ENCODE data around the gene SPON2. TPM values are rescaled to one million over a fixed set of nuclear protein-coding genes. Genes with fewer than 3 reads are reported as not detected.
A peak's percentile ranks its signal among the peaks of the same experiment; 100 is the strongest.

Gene SPON2
- total RNA-seq, 1 donor from 2014 or later, result 52.0 TPM

DNA sequence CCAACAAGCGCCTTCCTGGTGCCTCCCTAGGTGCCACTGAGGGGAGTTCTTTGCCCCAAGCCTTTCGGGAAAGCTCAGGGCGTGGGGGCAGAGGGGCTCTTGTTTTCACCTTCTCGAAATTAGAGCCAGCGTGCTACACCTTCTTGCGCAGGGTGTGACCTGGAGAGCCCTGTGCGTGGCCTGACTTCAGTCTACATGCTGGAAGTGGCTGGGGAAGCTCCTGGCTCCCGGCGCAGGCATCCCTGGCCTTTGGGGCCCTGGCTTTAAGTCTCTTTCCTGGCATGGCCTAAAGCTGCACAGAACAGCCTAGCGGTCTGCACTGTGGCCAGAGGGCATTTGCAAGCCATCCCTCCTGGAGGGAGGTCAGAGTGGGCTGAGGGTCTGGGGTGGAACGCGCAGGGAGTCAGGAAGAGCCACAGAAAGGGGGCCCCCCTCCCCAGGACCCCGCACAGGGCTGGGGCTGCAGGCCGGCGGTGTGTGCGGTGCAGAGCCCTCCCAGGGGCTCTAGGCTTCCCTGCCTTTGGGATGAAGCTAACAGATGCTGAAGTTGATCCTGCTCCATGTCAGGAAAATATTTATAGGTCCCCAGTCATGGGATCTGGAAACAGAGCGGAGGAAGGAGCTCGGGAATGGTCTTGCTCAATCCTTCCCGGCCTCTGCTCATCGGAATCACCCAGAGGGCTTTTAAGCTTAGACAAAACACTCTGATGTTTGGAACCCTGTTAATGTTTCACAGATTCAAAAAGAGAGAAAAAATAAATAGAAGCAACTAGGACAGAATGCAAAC is 781 bp upstream of the SPON2 start:
- DNase-seq (ENCODE audit: low spot score), result no peak

DNA sequence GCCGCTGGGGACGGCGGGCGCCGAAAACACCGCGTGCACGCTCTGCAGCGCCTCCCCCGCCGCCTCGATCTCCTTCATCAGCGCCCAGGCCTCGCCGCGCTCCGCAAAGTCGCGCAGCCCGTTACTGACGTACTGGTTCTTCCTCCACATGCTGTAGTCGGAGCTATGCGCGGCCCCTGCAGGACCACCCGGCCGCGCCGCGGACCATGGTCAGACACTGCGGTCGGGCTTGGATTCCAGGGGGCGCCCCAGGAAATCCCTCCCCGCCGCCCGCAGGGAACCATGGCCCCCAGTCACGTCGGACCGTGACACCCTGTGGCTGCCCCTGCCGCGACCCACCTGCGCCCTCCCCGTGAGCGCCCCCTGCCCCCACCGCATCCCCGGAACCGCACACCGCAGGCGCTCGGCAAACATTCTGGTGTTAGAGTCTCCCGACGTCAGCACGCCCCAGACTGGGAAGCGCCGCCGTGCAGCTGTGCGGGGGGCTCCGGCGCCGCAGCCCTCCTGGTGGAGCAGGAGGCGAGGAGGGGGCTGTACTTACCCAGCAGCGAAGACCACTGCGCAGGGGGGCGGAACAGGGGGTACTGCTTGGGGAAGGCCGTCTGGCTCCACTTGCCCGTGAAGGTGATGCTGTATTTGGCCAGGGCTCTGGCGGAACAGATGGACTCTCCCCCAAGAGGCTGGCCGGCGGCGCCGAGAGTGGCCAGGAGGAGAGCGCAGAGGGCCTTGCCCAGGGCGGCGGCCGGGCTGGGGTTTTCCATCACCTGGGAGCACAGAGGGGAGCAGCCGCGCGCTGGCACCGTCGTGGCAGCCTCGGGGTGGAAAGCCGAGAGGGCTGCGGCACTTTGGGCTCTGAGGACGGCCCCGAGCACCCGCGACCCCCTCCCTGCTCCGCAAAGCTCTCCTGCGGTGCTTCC is 814 bp downstream of the SPON2 start:
- no peak for DNase-seq (ENCODE audit: low spot score)

DNA sequence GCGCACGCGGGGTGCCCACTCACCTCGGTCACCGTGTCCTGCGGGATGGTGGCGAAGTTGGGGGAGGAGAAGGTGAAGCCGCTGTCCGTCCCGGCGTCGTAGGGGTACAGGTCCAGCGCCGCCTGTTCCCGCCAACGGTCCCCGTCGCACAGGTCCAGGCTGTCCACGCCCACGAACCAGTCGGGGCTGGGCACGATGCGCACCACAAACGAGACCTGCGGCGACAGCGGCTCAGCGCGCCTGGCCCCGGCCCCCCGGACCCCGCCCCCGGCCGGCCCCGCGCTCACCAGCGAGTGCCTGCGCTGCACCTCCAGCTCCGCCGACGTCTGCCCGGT is 1.4 kb downstream of the SPON2 start:
- no peak for DNase-seq (ENCODE audit: low spot score)

DNA sequence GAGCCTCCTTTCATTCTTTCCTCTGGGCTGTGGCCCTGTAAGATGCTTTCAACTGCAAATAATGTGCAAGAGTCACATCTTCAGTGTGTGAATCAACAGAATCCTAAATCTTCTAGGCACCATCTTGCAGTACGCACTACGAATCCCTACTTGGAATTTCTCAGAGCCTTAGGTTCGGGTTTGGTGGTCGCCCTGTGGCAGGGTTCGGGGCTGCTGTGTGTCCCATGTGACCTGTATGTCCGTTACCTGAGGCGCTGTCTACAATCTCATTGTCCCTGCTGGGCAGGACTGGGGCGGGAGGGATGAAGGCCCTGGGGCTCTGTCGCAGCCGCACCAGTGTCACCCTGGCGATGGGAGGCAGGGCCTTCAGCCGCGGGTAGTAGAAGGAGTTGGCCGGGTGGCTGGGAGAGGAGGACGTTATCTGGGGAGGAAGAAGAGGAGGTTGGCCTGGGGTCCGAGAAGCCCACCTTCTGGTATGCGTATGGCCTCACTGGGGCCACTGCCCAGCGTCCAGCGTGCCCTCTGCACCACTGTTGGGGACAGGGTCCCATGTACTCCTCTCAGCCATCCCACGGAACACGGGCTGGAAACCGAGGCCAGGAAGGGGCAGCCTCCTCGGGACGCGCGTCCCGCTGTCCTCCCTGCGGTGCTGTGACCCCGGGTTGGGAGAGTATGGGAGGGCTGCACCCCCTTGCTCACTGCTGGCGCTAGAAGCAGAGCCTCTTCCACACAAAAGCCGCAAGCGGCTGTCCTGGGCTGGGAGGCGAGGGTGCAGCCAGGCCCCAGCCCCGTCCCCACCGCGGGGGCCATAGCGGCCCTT is 2.0 kb downstream of the SPON2 start:
- DNase-seq (ENCODE audit: low spot score), result no peak

DNA sequence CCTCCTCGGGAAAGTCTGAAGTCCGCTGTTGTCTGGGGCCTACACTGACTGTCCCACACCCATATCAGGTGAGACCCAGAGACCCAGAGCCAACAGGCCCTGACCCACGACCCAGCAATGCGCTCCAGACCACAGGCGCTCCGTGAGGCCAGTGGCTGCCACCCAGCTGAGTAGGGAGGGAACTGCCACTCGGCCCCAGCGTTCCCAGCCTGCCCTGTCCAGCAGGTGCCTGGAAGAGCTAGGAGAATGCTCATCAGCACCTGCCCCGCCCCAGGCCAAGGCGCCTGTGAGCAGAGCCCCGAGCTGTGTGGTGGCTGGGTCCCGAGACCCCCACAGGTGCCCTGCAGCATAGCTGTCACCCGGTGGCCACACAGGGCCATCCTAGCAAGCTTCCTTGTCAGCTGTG is 2.7 kb downstream of the SPON2 start:
- no peak for DNase-seq (ENCODE audit: low spot score)

DNA sequence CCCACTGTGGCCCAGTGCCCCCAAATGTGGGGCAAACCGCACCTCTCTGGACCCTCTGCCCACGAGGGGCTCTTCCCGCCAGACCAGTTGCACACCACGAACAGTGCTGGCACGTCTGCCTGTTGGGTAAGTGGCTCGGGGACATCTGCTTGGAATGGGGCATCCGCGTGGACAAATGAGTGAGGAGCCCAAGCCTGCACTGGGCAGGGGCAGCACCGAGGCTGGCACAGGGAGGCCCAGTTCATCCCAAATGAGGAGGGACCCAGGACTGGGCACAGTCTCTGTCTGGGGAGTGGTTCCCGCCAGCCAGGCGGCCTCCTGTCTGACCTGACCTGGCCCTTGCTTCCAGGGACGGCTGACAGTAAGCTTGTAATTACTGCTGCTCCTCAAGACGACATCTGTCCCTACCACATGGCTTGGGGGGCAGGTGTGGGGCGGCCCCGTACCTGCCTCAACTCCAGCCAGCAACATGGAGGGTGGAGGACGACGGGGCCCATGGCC is 3.2 kb downstream of the SPON2 start:
- no peak for DNase-seq (ENCODE audit: low spot score)

DNA sequence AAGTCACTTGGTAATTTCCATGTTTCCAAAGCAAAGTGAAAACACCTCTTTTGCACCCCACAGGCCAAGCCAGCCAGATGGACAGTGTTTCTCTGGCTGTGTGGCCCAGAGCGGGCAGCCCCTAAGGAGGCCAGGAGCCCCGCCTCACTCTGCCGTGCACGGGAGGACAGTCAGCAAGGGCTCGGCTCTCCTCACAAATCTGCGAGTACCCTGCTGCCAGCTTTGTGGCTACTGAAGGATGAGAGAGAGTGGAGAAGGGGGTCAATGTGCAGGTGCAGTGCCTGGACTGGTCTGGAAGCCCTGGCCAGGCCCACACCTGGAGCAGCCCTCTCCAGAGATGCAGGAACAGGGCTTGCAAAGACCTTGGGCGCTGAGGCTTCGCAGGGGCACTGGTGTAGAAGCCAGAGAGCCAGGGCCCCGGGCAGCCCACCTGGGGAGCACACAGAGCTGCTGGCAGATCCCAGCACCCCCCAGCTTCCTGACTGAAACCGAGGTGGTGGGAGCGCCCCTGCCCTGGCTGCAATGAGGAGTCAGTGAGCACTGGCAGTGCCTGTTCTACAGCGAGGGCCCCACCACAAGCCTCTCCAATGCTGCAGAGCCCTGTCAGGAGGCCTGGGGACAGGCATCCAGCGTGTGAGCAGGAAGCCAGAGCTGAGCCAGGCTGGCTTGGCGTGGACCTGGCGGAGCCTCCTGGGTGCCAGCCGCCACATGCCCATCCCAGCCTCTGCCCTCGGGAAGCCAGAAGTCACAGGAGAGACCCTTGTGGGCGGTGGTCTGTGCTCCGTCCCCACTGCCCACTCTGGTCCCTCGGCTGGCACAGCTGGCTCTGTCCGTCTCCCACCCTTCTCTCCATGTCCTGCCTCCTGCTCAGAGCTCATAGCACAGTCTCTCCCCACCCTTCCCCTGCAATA is 3.9 kb downstream of the SPON2 start:
- DNase-seq (ENCODE audit: low spot score), result no peak

DNA sequence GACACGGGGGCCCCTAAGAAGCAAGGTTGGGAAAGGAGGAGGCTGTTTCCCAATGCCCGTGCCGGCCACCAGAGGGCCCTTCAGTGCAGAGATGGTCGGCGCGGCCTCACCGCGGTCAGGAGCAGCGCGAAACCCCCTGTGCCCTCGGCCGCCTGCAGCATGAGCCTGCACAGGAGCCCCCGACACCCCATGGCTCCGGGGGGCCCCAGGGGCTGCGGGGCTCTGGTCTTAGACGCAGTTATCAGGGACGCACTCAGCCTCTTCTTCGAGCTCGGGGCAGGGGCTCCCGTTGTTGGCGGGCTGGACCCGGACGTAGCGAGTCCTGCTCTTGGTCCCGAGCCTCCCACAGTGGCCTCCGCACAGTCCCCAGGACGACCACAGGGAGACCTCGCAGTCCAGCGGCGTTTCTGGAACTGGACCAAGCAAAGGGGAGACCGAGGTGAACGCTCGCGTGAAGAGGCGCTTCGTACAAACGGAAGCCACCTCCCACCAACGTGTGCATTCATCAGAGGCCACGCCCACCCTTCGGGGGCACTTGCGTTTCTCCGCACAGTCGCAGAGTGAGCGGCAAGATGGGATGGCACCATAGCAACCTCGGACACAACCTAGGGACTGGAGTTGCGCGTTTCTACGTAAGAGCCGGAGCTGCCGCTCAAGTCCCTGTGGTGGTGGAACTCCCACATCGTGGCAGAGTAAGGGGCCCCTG is 5.0 kb downstream of the SPON2 start:
- peak; percentile 74 for DNase-seq (ENCODE audit: low spot score)

DNA sequence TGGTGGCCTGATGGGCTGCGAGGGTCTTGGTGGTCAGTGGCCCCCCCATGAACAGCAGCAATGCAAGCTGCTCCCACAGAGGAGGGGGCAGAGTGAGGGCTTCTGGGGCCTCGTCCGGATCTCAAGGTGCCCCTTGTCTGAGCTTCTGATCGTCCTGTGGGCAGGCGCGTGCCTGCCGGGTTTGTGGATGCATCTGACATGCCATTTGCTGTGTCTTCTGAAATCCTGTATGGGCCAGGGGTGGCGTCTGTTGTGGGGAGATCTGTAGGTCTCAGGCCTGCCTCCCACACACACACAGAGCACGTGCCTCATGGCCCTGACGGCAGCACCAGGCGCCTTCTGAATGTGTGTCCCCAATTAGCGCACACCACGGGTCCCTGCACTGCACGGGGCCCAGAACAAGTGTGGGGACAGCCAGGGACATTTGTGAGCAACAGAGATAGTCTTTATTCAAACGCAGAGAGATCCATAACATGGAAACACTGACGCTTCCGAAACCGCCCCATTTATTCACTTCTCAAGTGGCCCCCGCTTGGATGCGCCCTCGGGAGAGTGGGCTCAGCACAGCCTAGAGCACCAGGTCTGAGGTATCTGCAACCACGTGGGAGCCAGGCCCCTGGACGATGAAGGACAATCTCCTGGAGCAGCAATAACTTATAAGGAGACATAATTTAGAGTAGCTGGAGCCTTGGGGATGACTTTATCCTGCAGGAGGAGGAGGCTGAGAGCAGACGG is 5.7 kb downstream of the SPON2 start:
- no peak for DNase-seq (ENCODE audit: low spot score)

DNA sequence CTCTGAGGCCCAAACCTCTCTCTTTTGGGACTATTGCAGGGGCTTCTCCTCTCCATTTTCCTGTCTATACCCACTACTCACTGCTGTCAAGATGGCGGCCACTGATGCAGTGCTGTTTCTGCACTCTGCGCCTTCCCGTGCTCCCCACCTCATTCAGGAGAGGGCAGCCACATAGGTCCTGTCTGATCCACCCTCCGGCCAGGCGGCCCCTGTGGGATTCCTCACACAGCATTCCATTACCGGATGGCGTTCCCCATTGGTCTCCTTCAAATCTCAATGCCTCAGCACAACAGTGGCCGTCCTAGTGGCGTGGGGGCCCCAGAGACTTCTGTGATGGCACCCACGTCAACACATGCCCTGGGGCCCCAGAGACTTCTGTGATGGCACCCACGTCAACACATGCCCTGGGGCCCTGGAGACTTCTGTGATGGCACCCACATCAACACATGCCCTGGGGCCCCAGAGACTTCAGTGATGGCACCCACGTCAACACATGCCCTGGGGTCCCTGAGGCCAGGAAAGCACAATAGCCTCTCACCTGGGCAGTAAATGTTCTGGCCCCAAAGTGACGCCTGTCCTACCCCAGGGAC is 7.3 kb downstream of the SPON2 start:
- no peak for DNase-seq (ENCODE audit: low spot score)

DNA sequence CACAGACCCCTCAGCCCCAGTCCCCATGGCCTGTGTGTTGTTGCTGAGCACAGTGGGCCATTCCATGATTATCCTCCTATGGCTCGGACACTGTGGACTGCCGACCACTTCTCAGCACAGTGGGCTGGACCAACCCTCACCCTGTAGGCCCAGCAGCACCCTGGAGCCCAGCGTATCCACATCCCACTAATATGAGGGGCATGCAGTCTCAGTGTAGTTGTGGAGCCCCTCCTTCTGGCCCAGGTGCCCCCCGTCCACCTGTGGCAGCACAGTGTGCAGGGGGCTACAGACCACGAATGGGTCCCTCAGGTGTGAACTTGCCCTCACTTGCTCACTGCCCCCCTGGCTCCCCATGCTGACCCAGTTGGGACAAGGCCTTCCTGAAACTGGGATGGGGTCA is 7.9 kb downstream of the SPON2 start:
- no peak for DNase-seq (ENCODE audit: low spot score)

DNA sequence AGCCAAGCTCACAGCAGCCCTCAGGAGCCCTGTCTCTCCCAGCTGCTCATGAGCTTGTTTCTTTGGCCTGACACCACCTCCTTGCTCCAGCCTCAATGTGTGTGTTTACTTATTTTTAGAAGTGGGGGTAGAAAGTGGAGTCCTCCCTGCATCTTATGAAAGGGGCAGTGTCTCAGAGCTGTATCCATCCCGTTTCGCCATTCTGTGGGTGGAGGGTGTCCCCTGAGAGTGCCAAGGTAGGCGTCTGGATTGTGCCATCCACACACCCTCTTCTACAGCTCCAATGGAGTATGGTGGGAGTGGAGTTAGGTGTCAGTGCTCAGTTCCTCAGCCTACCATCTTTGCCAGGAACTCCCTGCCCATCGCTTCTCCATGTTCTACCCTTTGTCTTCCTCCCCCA is 8.3 kb downstream of the SPON2 start:
- DNase-seq (ENCODE audit: low spot score), result no peak

DNA sequence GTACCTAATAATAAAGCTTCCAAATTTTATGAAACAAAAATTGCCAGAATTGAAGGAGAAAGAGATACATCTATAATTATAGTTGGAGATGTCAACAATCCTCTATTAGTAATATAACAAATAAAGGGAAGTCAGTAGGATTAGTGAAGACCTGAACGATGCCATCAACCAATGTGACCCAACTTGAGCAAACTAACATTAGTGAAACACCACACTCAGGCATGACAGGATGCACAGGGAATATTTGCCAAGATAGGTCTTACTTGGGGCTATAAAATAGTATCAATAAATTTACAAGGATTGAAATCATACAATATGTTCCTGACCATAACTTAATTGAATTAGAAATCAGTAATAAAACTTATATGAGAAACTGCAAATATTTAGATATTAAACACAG is 12.0 kb downstream of the SPON2 start:
- no peak for DNase-seq (ENCODE audit: low spot score)

DNA sequence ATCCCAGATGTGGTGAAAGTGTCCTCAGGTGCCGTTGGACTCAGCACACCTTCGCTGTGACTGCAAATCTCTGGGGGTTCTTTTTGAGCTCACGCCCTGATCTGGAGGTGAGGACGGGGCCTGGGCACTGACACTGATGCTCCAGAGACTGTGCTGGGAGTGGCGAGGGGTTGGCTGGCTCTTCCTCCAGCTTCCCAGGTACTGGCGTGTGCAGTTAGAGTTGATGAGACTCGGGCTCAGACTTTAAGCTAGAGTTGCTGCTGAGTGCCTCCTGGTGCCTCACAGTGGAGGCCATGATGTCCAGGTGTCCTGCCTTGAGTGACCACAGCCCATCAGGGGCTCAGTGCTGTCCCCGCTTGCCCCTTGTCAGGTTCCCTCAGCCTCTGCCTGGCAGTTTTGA is 16.3 kb downstream of the SPON2 start:
- no peak for DNase-seq (ENCODE audit: low spot score)

DNA sequence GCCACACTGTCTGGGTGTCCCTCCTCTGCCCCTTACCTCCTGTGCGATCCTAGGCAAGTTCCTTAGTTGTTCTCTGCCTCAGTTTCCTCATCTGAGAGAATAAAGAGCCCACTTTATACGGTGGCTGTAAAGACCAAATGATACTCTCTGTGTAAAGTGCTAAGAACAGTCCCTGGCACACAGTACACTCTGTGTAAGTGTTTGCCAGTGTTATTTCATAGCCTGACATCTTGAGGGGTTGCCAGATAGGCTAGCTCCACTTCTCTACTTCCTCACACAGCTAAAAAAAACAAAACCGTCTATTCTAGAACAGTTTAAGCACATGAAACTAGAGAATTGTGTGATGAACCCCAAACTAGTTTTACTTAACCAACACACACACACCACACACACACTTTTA is 17.1 kb downstream of the SPON2 start:
- no peak for DNase-seq (ENCODE audit: low spot score)

DNA sequence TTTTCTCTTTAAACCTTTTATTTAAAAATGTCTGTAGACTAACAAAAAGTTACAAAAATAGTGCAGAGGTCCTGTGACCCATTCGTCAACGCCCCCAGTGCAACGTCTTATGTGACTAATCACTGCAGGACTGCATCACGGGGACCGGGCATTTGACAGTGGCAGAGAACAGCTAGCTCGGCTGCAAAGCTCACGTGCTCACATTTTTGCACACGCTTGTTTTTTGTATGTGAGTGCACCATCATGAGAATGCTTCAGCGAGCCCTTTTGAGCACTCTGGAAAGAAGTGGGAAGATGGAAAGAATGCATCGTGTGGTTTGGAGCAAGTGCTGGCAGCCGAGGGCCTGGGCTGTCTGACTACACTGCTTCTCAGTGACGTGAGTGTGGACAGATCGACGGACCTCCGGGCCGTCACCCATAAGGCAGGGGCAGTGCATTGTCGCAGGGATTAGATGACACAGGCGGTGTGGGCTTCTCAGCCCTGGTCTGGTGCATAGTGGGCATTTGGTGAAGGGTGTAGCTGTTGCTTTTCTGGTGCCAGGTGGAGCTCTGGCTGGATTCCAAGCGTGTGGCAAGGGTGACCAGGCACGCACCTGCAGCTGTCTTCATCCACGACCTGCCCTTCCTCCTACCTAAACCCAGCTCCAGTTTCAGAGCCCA is 17.7 kb downstream of the SPON2 start:
- DNase-seq (ENCODE audit: low spot score), result no peak

DNA sequence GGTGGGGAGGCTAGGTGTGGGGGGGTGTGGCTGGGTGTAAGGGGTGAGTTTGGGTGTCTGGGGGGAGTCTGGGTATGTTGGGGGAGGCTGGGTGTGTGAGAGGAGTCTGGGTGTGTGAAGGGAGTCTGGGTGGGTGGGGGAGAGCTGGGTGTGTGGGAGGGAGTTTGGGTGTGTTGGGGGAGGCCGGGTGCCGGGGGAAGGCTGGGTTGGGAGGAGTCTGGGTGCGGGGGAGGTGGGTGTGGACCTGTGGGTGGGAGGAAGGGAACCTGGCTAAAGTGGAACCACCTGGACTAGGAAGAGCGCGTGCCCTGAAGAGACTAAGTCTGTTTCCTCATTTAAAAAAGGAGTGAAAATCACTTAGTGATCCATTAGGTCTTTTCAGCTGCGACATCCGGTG is 18.3 kb downstream of the SPON2 start:
- DNase-seq (ENCODE audit: low spot score), result no peak

DNA sequence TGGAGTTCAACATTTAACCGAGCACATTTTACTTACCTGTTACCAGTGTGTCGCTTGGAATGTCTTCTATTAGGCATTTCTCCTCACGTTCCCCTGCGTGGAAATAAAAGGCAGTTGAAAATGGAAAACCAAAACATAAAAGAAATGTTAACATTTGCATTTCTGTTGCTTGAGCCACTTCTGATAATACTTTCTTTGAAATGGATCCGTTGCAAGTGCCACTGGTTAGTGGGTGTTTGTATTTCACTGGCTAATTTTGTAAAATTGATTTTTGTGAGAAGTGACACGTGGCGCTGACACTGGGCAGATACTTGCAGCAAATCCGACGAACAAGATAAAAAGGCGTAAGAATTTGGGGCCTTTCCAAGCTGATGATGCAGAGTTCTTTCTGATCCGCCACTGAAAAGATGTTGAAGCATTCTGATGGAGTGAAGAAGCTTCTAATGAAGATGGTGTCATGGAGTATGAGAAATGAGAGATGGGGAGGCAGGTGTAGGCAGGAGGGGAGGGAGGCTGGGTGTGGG is 18.8 kb downstream of the SPON2 start:
- DNase-seq (ENCODE audit: low spot score), result no peak

DNA sequence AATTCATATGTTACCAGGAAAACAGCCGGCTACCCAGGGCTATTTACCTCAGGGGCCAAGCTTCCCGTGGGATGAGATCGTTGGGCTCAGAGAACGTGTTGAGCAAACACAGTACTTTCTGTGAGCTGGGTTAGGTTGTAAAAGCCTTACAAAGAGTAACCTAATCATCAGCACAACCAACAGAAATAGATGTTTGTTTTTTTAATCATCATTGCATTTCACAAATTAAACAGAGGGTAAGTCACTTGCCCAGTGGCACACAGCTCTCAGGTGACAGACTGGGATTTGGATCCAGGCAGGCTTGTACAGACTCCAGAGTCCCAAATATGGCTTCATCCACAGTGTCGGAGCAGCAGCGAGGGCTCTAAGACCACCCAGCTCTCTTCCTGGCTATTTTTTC is 20.1 kb downstream of the SPON2 start:
- DNase-seq (ENCODE audit: low spot score), result no peak
